BJ (cell line): ENCODE results near the gene ATP2C2. TPM values are rescaled to one million over a fixed set of nuclear protein-coding genes. Genes with fewer than 3 reads are reported as not detected.

Experiments
- CTCF ChIA-PET: fragments of 350-600 bp; formaldehyde crosslinking; extraction: SDS; loops from one replicate; lab custom pipeline; 2021; ENCODE audit warnings: antibody characterized with exemption, inconsistent platforms; lab: Yijun Ruan, JAX
- POLR2A ChIA-PET: fragments of 300-600 bp; sonication (Branson Sonifier 250); formaldehyde crosslinking; extraction: SDS; loops from one replicate; lab custom pipeline; 2021; ENCODE audit warnings: antibody characterized with exemption; lab: Charles Lee
- DNase-seq: peaks from one replicate; pipeline ENCODE4 v3.0.0-alpha.2; 2011; ENCODE audit warnings: low read depth
- H3K27me3 ChIP-seq: 2 replicates; pipeline ENCODE4 v1.6.0; 2011; ENCODE audit warnings: low read length; ENCODE audit not compliant: control insufficient read depth, insufficient read depth
- H3K36me3 ChIP-seq: 2 replicates; pipeline ENCODE4 v1.5.1; 2011; ENCODE audit warnings: low read length; ENCODE audit not compliant: control insufficient read depth, insufficient read depth
- H3K4me3 ChIP-seq: 2 replicates; pipeline ENCODE4 v1.5.1; 2011; ENCODE audit warnings: low read depth, mild to moderate bottlenecking, control low read depth, low read length
- CTCF ChIP-seq: IDR thresholded peaks from 2 replicates; pipeline ENCODE4 v1.5.1; 2011; ENCODE audit warnings: low read depth, mild to moderate bottlenecking, control low read depth, inconsistent platforms, low read length, moderate library complexity; ENCODE audit not compliant: insufficient read depth
- polyA plus RNA-seq: library from polyadenylated mRNA; depleted of rRNA; stranded (reverse); fragments of >200 nt; gene quantifications from 2 replicates; pipeline ENCODE4 v1.2.3, GENCODE V29; 2011

ATP2C2 gene
- polyA plus RNA-seq, 1 experiment: not detected

- ChIA-PET POLR2A (no interaction called here), CTCF (no interaction called here)
- Histone ChIP-seq H3K4me3 (no peak overlapping the region), H3K36me3 (no peaks in the 10 kb centered on the region), H3K27me3 (peaks cover 29% of the 10 kb centered on the region)
- TF ChIP-seq CTCF: no peak
- DNase-seq: no peak
Observed at GRCh38 chr16:84366208-84366607, 2.1 kb upstream of the ATP2C2 start.

- no peaks in the 10 kb centered on the region for H3K36me3 ChIP-seq
- ChIA-PET POLR2A (no interaction called here), CTCF (no interaction called here)
- H3K4me3 ChIP-seq: no peak overlapping the region
- DNase-seq: no peak
- H3K27me3 ChIP-seq: peaks cover 29% of the 10 kb centered on the region
- TF ChIP-seq CTCF: no peak
Observed at GRCh38 chr16:84367297-84367680, 1.0 kb upstream of the ATP2C2 start.

- H3K4me3 ChIP-seq: no peak overlapping the region
- CTCF ChIA-PET: no interaction called here
- POLR2A ChIA-PET: no interaction called here
- no peaks in the 10 kb centered on the region for H3K36me3 ChIP-seq
- no peak for TF ChIP-seq CTCF
- H3K27me3 ChIP-seq: peaks cover 29% of the 10 kb centered on the region
- no peak for DNase-seq
Observed at GRCh38 chr16:84367750-84368307, 509 bp upstream of the ATP2C2 start.

- no peak for DNase-seq
- TF ChIP-seq CTCF: no peak
- Histone ChIP-seq H3K27me3 (peaks cover 28% of the 10 kb centered on the region), H3K36me3 (no peaks in the 10 kb centered on the region), H3K4me3 (no peak overlapping the region)
- ChIA-PET POLR2A (no interaction called here), CTCF (no interaction called here)
Observed at GRCh38 chr16:84369105-84369504, 767 bp downstream of the ATP2C2 start.

GRCh38 chr16:84369938-84370627 is 1.7 kb downstream of the ATP2C2 start:
- no peak for TF ChIP-seq CTCF
- Histone ChIP-seq H3K27me3 (peaks cover 27% of the 10 kb centered on the region), H3K4me3 (no peak overlapping the region), H3K36me3 (no peaks in the 10 kb centered on the region)
- no peak for DNase-seq
- ChIA-PET CTCF (no interaction called here), POLR2A (no interaction called here)
